ENCODE data around the gene SH3RF3. TPM values are rescaled to one million over a fixed set of nuclear protein-coding genes. Genes with fewer than 3 reads are reported as not detected.

SH3RF3 gene
- total and polyA plus RNA-seq, 12 donors, result 0.72 to 19.1 (median 12.2) TPM

- intact Hi-C loops (cut with DNase I), result no loop called here
- 79 to 98% (median 92%) methylated on average over 3 to 6 of the region's 6 CpGs for WGBS, 4 donors
- no peaks in the 10 kb centered on the region for H3K27me3 ChIP-seq
- TF ChIP-seq CTCF (IDR thresholded peaks at IDR 0.05) (no peak), POLR2A (IDR thresholded peaks at IDR 0.05) (no peak)
- H3K4me1 ChIP-seq (replicated peaks in 1 of 2), result peaks cover 24 to 43% of the 10 kb centered on the region in 2 donors
- H3K4me3 ChIP-seq, result no peak overlapping the region
- no peaks in the 10 kb centered on the region for H3K36me3 ChIP-seq (replicated peaks in 1 of 2)
- DNase-seq, result peak in 1 of 7 donors; percentile 16
- no peak overlapping the region for H3K27ac ChIP-seq
- no peaks in the 10 kb centered on the region for H3K9me3 ChIP-seq (replicated peaks in 1 of 3)
Observed at GRCh38 chr2:109216332-109216731, 87.3 kb downstream of the SH3RF3 start.

- Histone ChIP-seq H3K9me3 (replicated peaks in 1 of 3) (no peaks in the 10 kb centered on the region), H3K27ac (peak overlapping the region in 2 of 5 donors; percentile 27 to 76), H3K4me3 (no peak overlapping the region), H3K27me3 (no peaks in the 10 kb centered on the region), H3K4me1 (replicated peaks in 1 of 2) (peaks cover 24 to 43% of the 10 kb centered on the region in 2 donors), H3K36me3 (replicated peaks in 1 of 2) (no peaks in the 10 kb centered on the region)
- TF ChIP-seq CTCF (IDR thresholded peaks at IDR 0.05) (no peak), POLR2A (IDR thresholded peaks at IDR 0.05) (no peak)
- intact Hi-C loops (cut with DNase I), result no loop called here
- DNase-seq, result peak in 2 of 7 donors; percentile 28 to 52
- 73 to 79% (median 76%) methylated on average over 10 to 12 of the region's 12 CpGs for WGBS, 4 donors
Observed at GRCh38 chr2:109217362-109218086, 88.5 kb downstream of the SH3RF3 start.

GRCh38 chr2:109218087-109218791, 89.2 kb downstream of the SH3RF3 start:
- DNase-seq, result peak in 3 of 7 donors; percentile 2 to 30 (median 9)
- Histone ChIP-seq H3K36me3 (replicated peaks in 1 of 2) (no peaks in the 10 kb centered on the region), H3K27ac (peak overlapping the region in 2 of 5 donors; percentile 27 to 76), H3K9me3 (replicated peaks in 1 of 3) (no peaks in the 10 kb centered on the region), H3K4me1 (replicated peaks in 1 of 2) (peaks cover 24 to 43% of the 10 kb centered on the region in 2 donors), H3K4me3 (no peak overlapping the region), H3K27me3 (no peaks in the 10 kb centered on the region)
- intact Hi-C loops (cut with DNase I), result no loop called here
- WGBS, 4 donors, result 61 to 73% (median 68%) methylated on average over 6 of the region's 6 CpGs
- TF ChIP-seq POLR2A (IDR thresholded peaks at IDR 0.05) (no peak), CTCF (IDR thresholded peaks at IDR 0.05) (no peak)

- Histone ChIP-seq H3K36me3 (replicated peaks in 1 of 2) (no peaks in the 10 kb centered on the region), H3K4me3 (no peak overlapping the region), H3K27me3 (no peaks in the 10 kb centered on the region), H3K9me3 (replicated peaks in 1 of 3) (no peaks in the 10 kb centered on the region), H3K27ac (peak overlapping the region in 1 of 5 donors; percentile 76), H3K4me1 (replicated peaks in 1 of 2) (peaks cover 19 to 38% of the 10 kb centered on the region in 2 donors)
- intact Hi-C loops (cut with DNase I), result no loop called here
- TF ChIP-seq CTCF (IDR thresholded peaks at IDR 0.05) (no peak), POLR2A (IDR thresholded peaks at IDR 0.05) (no peak)
- peak in 1 of 7 donors; percentile 5 for DNase-seq
- WGBS, 4 donors, result 41 to 98% (median 77%) methylated on average over 1 of the region's 1 CpG
Observed at GRCh38 chr2:109218792-109219126, 89.8 kb downstream of the SH3RF3 start.

Measured in adrenal gland (tissue), 12 donors.